Testis (tissue), 3 donors: Measurements from ENCODE around the gene AGBL1. TPM values are rescaled to one million over a fixed set of nuclear protein-coding genes. Genes with fewer than 3 reads are reported as not detected.

Experiments used
- DNase-seq: peaks from one replicate; pipeline ENCODE4 v3.0.0-alpha.2; 2019
- H3K27ac ChIP-seq, 2 donors: fragments of 200-600 bp; sonication (generic); one replicate each; pipeline ENCODE4 v1.5.1; 2019
- H3K27me3 ChIP-seq: fragments of 200-600 bp; sonication (generic); one replicate; pipeline ENCODE4 v1.5.1; 2019
- H3K36me3 ChIP-seq: fragments of 200-600 bp; sonication (generic); one replicate; pipeline ENCODE4 v1.5.1; 2017; ENCODE audit warnings: low read depth; ENCODE audit errors: missing control alignments
- H3K4me1 ChIP-seq: fragments of 200-600 bp; sonication (generic); one replicate; pipeline ENCODE4 v1.5.1; 2019
- H3K4me3 ChIP-seq, 2 donors: fragments of 200-600 bp; sonication (generic); one replicate each; pipeline ENCODE4 v1.5.1; 2017 to 2019
- H3K9me3 ChIP-seq: fragments of 200-600 bp; sonication (generic); one replicate; pipeline ENCODE4 v1.5.1; 2017
- POLR2A ChIP-seq: fragments of 450-650 bp; IDR thresholded peaks from one replicate; pipeline ENCODE4 v1.6.1; 2017; ENCODE audit warnings: antibody characterized with exemption, mild to moderate bottlenecking, moderate library complexity
- WGBS, 2 donors: methylation state at CpG; one replicate each; pipeline ENCODE4 v1.1.5; 2018; 5-methylcytosine and 5-hydroxymethylcytosine counted together
- intact Hi-C: fragments of 100-400 bp; cut with DNase I; formaldehyde crosslinking; loops from one replicate; pipeline ENCODE4 v1.15.1; 2023; ENCODE audit warnings: low total_unique reads
- polyA plus RNA-seq: library from polyadenylated mRNA; stranded (reverse); fragments of 350-450 nt; fragmentation: Illumina TruSeq; extraction: RNeasy Lipid Tissue Mini Kit (QIAGEN cat#74804); gene quantifications from one replicate; pipeline ENCODE4 v1.2.3, GENCODE V29; 2014; ENCODE audit warnings: low read depth, low replicate concordance; ENCODE audit not compliant: insufficient read depth
- total RNA-seq, 2 donors: library from RNA; depleted of rRNA; stranded (reverse); fragments of >200 nt; gene quantifications; one replicate each; pipeline ENCODE4 v1.2.3, GENCODE V29; 2016
- TF ChIP-seq, protein P1 (sequence below), 3 experiments: fragments of 450-650 bp in 2 of 3; fragments of 200-600 bp in 1 of 3; sonication (generic) in 1 of 3; IDR thresholded peaks; one replicate each; pipeline ENCODE4 v1.5.1; 2016 to 2019; ENCODE audit warnings: antibody characterized with exemption in 3 of 3, mild to moderate bottlenecking in 2 of 3, moderate library complexity in 1 of 3

Gene AGBL1
- total and polyA plus RNA-seq, 3 donors from 2014 or later = 0.37 to 0.94 (median 0.70) TPM

DNA sequence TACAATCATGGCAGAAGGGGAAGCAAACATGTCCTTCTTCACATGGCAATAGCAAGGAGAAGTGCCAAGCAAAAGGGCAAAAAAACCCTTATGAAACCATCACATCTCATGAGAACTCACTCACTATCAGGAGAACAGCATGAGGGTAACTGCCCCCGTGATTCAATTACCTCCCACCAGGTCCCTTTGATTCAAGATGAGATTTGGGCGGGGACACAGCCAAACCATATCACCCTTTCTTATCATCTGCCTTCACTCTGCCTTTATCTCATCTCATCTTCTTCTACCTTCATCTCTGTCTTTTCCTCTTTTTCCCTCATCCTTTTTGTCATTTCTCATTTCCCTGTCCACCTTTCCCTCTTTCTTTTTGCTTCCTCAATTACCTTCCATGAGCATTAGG lies 149.6 kb downstream of the AGBL1 start:
- Histone ChIP-seq H3K4me3 (no peak overlapping the region), H3K36me3 (no peaks in the 10 kb centered on the region), H3K27ac (no peak overlapping the region), H3K4me1 (no peaks in the 10 kb centered on the region), H3K9me3 (no peaks in the 10 kb centered on the region), H3K27me3 (no peaks in the 10 kb centered on the region)
- intact Hi-C loops = no loop called here
- WGBS, 2 donors = 71 to 74% methylated on average over 2 of the region's 2 CpGs
- TF ChIP-seq, protein P1, sequence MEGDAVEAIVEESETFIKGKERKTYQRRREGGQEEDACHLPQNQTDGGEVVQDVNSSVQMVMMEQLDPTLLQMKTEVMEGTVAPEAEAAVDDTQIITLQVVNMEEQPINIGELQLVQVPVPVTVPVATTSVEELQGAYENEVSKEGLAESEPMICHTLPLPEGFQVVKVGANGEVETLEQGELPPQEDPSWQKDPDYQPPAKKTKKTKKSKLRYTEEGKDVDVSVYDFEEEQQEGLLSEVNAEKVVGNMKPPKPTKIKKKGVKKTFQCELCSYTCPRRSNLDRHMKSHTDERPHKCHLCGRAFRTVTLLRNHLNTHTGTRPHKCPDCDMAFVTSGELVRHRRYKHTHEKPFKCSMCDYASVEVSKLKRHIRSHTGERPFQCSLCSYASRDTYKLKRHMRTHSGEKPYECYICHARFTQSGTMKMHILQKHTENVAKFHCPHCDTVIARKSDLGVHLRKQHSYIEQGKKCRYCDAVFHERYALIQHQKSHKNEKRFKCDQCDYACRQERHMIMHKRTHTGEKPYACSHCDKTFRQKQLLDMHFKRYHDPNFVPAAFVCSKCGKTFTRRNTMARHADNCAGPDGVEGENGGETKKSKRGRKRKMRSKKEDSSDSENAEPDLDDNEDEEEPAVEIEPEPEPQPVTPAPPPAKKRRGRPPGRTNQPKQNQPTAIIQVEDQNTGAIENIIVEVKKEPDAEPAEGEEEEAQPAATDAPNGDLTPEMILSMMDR (IDR thresholded peaks at IDR 0.05) = no peak
- TF ChIP-seq POLR2A = no peak
- no peak for DNase-seq

DNA sequence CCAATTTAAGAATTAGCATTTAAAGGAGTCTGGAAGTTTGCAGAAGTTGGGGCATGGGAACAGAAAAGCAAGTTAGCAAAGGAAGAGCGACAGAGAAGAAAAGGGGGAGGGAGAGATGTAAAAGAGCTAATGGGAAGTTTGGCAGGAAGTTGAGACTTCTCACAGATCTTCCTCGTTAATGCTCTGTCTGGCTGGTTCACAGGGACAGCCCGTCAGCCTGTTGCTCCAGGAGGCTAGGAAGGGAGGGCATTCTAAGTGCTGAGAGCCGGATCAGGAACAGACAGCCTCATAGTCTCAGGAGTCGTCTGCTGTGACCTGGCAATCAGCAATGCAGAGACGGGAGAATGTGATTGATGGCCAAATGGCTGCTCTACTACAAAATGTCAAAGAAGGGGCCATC lies 150.3 kb downstream of the AGBL1 start:
- no peaks in the 10 kb centered on the region for H3K36me3 ChIP-seq
- no peak for DNase-seq
- TF ChIP-seq, protein P1 (IDR thresholded peaks at IDR 0.05) = no peak
- no peak for TF ChIP-seq POLR2A
- no peak overlapping the region for H3K4me3 ChIP-seq
- intact Hi-C loops = no loop called here
- no peak overlapping the region for H3K27ac ChIP-seq
- no peaks in the 10 kb centered on the region for H3K9me3 ChIP-seq
- H3K4me1 ChIP-seq = no peaks in the 10 kb centered on the region
- H3K27me3 ChIP-seq = no peaks in the 10 kb centered on the region
- WGBS, 2 donors = 27 to 43% methylated on average over 6 of the region's 6 CpGs

DNA sequence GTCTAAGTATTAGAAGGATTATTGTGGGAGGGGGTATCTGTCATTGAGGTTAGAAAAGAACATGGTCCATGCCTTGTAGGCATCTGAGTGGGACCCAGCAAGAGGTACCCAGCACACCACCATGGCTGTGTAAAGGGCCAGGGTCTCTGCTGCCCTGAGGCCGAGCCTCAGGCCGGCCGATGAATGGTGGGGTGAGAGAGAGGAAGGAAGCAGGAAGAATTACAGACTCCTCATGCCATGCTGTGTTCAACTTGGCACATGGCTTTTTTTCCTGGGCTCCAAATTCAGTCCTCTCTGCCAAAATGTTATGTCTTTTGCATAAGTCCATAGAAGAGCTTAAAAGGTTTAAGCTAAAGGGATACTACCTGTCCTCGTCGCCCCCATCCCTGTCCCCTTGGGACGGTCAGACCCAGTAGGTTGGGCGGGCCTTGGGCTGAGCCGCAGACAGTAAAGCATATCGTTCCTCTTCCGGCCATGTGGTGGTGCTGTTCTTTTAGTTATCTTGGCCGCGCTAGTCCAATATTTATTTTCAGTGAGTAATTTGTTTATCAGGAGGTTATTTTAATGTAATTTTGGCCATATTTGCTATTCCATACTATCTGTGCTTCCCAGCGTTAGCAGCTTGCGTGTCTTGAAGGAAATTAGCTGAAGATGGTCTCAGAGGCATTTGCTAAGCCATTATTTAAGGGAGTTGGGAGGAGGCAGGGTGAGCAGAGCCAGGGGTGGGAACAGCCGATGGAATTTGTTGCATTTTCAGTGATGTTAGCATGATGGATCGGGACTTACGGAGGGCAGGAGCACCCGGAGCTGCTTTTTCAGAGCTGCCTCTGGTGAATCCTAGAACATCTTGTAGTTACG lies 152.4 kb downstream of the AGBL1 start:
- no peaks in the 10 kb centered on the region for H3K36me3 ChIP-seq
- no peak overlapping the region for H3K4me3 ChIP-seq
- H3K9me3 ChIP-seq = no peaks in the 10 kb centered on the region
- 3 to 6% methylated on average over 19 of the region's 19 CpGs for WGBS, 2 donors
- intact Hi-C loops = no loop called here
- peak; percentile 37 for DNase-seq
- no peaks in the 10 kb centered on the region for H3K4me1 ChIP-seq
- TF ChIP-seq POLR2A = no peak
- TF ChIP-seq, protein P1 (IDR thresholded peaks at IDR 0.05) = peak in 2 of 3 experiments; percentile 44 to 51
- no peak overlapping the region for H3K27ac ChIP-seq
- no peaks in the 10 kb centered on the region for H3K27me3 ChIP-seq

DNA sequence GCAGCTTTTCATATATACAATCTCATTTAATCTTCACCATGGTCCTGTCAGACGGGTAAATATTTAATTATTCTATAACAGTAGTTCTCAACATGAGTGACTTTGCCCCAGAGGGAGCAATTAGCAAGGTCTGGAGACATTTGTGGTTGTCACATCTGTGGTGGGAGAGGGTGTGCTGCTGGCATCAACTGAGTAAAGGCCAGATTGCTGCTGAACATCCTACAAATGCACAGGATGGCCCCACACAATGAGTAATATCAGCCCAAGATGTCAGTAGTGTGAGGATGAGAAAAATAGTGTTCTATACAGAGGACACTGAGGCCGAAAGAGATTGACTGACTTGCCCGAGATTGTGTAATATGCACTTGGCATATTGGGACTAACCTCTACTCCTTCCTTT lies 156.0 kb downstream of the AGBL1 start:
- intact Hi-C loops = no loop called here
- no peak overlapping the region for H3K4me3 ChIP-seq
- no peak overlapping the region for H3K27ac ChIP-seq
- H3K36me3 ChIP-seq = no peaks in the 10 kb centered on the region
- WGBS, 2 donors = 83 to 92% methylated on average over 3 of the region's 3 CpGs
- H3K27me3 ChIP-seq = no peaks in the 10 kb centered on the region
- no peaks in the 10 kb centered on the region for H3K9me3 ChIP-seq
- H3K4me1 ChIP-seq = no peaks in the 10 kb centered on the region
- no peak for DNase-seq
- no peak for TF ChIP-seq POLR2A
- TF ChIP-seq, protein P1 (IDR thresholded peaks at IDR 0.05) = no peak
